NCI-H446 treated with DMSO at 0.1 percent for 48 hours (cell line): Measurements from ENCODE around the gene CDC42BPG.
"Not testable (repeated sequence)": the region's sequence is repeated elsewhere in the genome, so short reads cannot be mapped to it uniquely, and the experiment has no call there.

Source experiments
- DNase-seq: peaks from one replicate; lab custom pipeline; 2025; lab: John Stamatoyannopoulos, UW

CDC42BPG gene

DNA sequence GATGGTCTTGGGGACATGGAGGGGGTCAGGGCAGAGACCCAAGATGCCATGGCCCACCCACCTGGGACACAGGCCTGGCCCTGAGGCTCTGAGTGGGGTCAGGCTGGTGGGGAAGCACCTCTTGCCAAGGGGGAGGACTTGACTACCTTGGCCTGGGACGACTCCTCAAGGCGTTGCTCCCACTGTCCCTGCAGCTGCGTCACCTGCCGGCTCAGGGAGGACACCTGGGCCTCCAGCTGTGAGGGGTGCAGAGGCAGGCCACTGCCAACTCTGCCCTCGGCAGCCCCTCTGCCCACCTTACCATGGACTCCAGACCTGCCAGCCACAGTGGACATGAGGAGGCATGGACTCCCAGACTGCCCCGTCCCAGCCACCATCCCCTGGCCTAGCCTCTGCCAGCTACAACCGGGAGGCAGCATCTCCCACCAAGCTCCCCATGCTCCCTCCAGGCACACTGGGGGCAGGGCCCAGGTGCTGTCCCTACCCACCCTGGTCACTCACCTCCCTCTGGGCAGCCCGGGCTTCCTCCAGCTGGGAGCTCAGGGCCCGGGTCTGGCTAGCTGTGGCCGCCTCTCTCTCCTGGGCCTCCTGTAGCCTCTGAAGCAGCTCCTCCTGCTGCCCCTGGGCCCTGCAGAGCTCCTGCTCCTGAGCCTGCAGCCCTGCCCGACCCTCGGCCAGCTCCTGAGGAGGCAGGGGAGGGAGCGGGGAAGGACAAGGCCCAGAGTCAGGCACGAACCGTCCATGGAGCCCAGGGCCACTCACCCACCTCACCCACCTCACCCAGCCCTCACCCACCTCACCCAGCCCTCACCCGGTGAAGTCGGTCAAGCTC, 8.6 kb downstream of the CDC42BPG start:
- DNase-seq = no peak

DNA sequence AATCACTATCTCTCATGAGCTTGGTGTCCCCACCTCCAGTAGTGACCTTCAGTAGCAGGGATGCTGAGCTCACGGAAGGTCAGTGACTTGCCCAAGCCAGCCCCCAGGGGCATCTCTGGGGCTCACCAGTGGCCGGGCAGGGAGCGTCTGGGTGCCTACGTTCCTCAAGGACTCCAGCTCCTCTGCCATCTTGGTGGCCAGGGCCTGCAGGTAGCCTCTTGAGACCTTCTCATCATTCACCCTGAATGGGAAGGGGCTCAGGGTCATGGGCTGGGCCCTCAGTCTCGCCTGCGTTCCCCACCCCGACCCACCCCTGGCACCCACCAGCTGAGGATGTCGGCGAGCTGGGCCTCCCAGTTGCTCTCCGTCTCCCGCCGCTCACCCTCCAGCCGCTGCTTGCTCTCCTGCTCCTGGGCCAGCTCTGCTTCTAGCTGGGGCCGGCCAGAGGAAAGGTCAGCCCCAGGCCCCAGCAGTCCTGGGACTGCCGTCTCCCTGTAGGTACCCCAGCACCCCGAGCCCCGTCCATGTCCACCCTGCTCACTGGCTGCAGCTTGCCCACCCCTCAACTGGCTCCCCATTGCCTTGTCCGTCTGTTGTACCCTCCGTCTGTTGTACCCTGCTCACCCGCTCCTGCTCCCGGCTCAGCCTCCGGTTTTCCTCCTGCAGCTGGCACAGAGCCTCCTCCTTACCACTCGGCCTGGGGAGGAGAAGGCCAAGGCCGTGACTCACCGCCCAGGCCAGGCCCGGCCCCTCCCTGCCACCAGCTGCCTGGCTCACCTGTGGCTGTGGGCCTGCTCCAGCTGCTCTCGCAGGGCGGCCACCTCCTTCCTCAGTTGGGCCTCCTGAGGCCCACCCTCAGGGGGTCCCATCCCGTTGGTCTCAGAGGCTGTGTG, 9.5 kb downstream of the CDC42BPG start:
- DNase-seq = no peak

DNA sequence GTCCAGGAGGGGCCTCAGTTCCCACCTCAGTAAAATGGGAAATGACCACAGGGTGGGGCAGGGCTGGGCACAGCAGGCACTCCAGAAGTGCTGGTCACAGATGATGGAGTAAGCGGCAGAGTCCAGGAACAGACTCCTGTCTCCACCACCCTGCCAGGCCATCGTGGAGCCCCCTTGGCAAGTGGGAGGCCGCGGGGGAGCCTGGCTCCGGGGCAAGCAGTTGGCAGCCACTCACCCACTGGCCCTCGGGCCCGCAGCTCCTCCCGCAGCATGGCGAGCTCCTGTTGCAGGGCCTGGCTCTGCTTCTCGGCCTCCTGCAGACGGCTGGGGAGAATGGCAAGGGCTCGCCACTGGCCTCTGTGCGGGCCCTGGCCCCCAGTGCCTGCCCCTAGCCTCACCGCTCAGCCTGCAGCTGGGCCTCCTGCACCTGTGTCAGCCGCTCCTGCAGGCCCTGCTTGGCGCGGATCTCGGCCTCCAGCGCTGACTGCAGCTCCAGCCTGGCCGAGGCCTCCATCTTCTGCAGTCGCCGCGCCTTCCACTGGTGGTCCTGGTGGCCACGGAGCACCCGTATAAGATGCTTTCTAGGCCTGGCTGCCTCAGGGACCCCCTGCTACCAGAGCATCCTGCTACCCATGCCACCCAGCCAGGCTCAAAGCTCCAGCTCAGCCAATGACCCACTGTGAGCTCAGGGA, 10.3 kb downstream of the CDC42BPG start:
- DNase-seq = no peak

DNA sequence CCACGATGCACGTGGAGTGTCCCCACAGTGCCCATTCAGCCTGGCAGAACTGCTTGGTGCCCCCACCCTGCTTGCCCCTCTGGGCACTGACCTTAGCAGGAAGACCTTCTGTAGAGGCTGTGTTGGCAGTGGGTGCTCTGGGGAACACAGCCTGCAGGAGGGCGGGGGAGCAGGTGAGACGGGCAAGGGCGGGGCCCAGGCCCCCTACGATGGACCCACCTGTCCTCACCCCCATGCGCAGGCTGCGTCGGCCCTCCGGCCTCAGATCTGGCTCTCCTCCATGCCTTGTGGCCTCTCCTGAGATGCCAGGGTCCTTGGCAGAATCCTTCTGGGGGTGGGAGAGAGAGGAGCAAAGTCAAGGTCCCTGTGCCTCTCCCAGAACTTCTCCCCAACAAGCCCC, 10.9 kb downstream of the CDC42BPG start:
- no peak for DNase-seq

DNA sequence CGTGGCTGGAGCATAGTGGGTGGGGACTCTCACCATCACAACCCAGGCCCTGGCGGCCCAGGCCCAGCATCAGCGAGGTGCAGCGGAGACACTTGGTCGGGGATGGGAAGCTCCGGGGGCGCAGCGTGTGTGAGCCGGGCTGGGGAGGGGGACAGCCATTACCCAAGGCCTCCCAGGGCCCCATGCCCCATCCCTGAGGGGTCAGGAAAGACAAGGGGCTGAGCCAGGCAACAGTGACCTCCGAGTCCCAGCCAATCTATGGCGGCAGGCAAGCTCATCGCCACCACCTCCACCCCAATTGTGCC, 11.3 kb downstream of the CDC42BPG start:
- no peak for DNase-seq

DNA sequence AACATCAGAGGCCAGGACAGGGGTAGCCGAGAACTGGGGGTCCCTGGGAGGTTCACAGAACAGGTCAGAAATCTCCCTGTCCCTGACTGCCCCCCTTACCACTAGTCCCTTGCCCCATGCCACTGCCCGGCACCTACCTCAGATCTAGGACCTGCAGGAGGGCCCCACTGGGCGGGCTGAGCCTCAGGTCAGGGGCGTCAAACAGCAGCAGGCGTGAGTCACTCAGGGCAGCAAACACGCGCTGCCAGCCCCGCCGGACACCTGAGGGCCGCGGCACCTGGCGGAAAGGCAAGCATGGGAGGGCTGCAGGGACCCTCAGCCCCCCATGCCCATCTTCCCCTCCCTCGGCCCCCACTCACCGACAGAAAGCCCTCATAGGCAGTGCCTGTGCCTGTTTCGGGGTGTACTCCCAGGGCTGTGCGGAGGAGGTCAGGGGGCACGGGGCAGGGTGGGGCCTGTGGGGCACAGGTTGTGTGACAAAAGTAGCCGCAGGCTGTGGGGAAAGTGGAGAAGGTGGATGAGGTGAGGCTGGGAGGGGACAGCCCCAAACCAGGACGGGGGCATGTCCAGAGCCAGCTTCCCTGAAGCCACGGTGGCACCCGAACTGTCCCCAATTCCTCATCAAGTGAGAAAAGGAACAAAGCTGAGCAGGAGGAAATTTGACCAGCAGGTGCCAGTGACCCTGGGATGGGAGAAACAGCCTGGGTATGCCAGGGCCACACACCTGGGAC, 11.8 kb downstream of the CDC42BPG start:
- DNase-seq = no peak

DNA sequence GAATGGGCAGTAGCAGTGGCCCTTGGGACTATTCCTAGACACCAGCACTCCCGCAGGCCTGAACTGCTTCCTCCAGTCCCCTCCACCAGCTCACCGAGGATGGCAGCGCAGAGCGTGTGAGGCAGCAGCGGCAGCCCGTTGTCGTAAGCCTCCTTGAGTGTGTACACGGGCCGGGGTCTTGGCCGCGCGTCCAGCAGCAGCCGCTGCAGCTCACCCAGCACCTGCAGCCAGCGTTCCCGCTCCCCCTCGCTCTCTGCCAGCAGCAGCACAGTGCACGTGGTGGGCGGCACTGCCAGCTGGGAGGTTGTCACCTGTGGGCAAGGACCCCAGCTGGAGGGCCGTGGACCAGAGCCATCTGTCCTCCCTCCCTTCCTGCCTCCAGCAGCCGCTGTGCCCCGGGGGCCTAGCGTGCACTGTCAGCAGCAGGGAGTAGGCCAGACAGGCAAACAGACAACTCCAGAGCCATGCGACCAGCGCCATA, 13.0 kb downstream of the CDC42BPG start:
- DNase-seq = no peak

DNA sequence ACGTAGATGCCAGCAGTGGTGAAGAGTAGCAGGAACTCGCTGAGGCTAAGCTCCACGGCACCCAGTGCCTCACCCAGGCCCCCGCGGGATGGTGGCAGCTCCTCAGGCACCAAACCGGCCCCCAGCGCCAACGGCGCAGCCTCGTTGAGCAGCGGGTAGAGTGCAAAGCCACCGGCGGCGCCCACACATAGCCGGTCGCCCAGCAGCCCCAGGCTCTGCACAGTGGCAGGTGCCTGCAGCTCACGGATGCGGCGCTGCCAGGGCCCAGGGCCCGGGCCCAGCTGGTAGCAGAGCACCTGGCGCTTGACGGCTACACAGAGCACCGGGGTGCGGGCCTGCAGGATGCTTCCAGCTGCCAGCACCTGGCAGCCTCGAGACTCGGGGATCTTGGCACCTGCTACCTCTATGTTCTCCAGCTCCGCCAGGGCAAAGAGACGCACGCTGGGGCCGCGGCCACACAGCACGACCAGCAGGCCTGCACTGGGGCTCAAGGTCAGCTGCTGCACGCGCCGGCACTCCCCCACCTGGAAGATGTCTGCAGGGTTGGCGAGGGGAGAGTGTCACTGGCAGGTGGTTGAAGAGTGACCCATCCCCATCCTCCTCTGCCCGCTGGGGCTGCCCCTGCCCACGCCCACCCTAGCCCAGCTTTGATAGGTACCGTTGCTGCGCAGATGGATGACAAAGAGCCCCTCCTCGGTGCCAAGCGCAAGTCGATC, 14.8 kb downstream of the CDC42BPG start:
- no peak for DNase-seq

DNA sequence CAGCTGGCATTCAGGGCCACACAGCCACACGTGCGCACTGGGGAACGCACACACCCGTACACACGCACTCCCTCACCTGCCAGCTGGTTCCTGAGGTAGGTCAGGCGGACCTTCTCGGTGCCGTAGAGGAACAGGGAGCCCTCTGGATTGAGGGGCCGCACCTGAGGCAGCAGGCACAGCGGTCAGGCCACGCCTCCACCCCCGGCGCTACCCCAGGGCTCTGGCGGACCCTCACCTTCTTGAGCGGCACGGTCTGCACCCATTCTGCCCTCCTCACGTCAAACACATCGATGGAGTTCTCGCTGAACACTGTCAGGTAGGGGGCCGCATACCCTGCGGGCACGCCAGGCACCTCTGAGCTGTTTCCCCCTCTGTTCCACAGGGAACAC, 17.0 kb downstream of the CDC42BPG start:
- no peak for DNase-seq

DNA sequence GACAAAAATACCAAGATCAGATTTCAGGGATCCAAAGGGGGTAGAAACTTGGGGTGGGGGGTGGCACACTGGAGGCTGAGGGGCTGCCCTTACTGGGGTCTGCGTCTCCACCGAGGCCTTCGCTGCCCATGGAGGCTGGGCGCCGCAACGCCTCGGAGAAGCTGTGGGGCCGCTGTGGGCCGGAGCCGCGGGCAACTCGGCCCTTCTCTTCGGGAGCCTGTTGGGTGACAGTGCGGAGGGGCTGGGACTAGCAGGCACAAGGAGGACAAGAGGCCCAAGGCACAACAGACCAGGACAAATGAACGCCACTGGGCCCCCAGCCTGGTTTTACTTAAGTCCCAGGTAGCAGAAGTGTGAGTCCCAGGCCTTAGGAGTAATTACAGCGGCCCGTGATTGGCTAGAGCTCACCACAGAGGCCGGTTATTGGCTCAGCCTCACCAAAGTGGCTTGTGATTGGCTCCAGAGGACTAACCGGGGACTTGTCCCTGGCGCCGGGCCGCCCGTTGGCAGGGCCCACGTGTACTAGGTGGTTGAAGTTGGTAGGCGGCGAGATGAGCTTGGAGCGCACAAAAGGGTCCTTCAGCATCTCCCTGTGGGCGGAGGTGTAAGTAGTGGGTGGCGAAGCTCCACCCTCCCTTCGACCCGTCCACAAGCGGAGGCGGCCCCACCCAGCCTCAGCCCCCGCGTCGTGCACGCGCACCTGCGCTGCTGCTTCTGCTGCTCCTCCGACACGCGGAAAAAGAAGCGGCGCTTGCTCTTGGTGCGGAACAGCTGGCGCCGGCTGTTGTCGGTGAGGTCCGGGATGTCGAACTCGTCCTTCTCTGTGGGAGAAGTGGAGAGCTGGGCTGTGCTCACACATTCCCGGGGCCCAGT, 17.6 kb downstream of the CDC42BPG start:
- DNase-seq = no peak

DNA sequence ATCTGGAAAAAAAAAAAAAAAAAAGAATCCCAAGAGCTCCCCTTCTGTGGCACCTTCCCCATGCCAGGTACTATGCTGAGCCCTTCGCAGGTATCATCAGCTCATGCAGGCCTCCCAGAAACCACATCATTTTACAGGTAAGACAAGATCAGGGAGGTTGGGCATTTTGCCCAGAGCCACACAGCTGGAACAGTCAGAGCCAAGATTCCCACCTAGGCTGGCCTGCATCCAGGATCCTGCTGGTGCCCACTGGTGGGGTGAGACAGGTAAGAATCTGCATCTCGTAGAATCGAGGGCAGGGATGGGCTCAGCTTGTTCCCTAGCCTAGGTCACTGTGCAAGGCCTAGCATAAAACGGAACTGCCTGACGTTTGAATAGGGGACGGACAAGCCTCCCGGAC, 18.4 kb downstream of the CDC42BPG start:
- DNase-seq = no peak

DNA sequence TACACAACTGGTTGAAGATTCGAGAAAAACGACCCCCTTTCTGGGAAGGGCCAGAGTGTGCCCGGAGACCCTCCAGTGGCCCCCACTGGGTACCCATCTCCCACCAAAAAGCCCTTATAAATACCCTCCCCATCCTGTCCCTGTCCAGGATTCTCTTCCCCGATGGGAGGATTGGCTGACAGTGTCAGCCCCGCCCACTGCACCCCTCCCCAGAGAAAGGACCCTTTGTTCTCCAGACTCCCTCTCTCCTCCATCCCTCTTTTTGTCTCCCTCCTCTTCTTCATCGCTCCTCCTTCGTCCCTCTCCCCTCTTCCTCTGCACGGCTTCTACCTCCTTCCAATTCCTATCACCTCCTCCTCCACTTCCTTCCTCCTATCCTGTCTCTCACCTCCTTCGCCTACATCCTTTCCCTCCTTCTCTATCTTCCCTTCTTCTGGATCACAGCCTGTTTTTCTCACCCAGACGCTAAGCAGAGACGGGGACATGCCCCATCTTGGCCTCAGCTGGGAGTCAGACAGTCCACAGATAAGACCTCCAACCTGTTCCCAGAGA, 20.8 kb downstream of the CDC42BPG start:
- DNase-seq = no peak

DNA sequence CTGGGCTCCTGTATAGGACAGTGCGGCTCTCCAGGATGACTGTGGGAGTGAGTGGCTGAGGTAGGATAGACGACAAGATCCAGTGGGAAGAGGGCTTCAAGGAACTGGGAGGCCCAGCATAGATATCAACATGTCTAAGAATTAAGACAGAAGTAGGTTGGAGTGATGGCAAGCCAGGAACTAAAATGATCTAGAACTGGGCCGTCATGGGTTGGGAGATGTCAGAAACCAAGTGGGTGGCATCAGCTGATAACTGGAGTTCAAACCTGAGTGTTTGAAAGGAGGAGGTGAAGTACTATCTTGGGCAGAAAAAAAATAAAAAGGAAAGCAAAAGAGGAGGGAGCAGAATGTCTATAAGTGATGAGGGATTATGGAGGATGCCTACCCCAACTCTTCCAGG, 27.0 kb downstream of the CDC42BPG start:
- DNase-seq = no peak

DNA sequence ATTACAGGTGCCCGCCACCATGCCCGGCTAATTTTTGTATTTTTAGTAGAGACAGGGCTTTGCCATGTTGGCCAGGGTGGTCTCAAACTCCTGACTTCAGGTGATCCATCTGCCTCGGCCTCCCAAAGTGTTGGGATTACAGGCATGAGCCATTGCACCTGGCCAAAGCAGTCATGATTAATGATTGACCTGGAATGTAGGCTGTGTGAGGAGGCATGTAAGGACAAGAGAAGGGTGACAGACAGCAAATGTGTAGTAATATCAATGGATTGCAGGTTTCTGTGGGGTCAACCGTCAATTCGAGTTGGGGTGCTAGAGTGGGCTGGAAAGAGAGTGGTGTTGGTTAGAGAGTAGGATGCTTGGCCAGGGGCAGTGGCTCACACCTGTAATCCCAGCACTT, 29.0 kb downstream of the CDC42BPG start:
- DNase-seq = not testable (repeated sequence)

DNA sequence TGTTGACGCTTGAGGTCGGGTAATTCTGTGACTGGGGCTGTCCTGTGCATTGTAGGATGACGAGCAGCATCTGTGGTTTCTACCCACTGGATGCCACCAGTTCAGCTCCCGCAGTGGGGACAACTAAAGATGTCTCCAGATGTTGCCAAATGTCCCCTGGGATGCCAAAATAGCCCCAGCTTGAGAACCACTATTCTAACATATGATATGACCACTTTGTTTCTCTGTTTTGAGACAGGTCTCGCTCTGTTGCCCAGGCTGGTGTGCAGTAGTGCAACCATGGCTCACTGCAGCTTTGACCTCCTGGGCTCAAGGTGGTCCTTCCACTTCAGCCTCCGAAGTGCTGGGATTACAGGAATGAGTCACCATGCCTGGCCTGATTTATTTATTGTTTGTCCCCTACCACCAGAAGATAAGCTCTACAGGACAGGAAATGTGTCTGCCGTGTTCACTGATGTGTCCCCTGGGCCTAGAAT, 29.7 kb downstream of the CDC42BPG start:
- no peak for DNase-seq

DNA sequence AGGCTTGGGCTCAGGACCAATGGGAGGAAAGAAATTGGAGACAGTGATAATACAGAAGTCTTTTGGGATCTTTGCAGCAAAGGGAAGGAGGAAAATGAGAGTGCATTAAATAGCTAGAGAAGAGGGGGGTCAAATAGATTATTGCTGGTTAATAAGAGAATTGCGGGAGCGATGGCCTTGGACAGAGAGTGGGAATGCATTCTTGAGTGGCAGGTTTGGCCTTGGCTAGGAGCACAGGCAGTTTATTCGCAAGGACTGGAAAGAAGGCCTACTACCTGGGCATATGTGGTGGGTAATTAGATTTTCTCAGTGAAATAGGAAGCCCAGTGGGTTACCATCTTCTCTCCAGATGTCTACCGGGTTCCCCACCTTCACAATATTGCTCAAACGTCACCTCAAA, 30.6 kb downstream of the CDC42BPG start:
- no peak for DNase-seq

DNA sequence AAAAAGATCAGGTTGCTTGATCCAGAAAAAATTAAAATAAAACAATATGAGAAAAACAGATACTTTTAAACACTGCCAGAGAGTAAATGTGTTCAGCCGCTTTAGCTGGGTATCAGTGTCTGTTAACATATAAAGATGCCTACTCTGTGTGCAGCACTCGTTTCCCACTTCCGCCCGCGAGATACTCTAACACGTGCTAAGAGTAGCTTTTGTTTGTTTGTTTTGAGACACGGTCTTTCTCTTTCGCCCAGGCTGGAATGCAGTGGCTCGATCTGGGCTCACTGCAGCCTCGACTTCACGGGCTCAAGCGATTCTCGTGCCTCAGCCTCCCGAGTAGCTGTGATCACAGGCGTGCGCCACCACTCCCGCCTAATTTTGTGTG, 33.6 kb downstream of the CDC42BPG start:
- no peak for DNase-seq

DNA sequence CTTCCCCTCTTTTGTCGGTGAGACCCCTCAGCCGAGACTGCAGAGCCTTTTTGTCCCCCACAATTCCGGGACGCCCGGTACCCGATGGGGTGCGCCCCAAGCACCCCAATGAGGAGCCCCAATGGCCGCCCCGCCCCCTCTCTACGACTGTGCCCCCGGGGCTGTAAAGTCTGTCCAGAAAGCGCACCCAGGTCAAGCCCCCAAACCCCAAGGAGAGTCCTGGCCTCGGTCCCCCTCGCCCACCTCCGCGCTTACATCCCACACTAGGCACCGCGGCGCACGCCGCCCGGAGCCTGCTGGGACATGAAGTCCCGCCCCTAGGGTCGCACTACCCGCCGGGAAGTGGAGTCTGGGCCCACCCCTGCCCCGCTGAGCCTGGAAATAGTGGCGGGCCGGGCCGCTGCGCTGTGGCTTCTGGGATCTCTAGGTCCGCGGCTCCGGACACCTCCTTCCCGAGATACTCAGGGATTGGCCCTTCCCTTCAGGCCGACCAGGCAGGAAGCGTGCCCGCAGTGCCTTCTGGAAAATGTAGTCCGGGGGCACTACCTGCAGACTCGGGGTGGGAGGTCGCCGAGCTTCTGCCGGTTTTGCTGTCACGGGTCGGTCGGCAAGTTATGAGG, 34.1 kb downstream of the CDC42BPG start, which contains the start of gene MEN1:
Gene MEN1, minus strand, starts transcription at position 281 of the 620 bp plus-strand sequence. CDS start 442 bp downstream, outside the sequence.
- peak; percentile 96 for DNase-seq

DNA sequence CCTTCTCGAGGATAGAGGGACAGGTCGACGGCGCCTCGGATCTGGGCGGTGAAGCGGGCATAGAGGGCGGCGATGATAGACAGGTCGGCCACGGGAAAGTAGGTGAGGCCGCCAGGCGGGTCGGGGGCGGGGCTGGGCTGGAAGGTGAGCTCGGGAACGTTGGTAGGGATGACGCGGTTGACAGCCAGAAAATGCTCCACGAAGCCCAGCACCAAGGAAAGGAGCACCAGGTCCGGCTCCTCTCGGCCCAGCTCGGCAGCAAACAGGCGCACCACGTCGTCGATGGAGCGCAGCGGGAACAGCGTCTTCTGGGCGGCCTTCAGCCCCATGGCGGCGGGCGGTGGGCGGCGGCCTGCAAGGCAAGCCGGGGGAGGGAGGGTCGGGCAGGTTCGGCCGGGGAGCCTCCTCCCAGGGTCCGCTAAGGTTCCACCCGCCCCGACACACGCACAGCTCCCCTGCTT, 34.6 kb downstream of the CDC42BPG start:
- no peak for DNase-seq
